Stimulated activated CD4-positive, alpha-beta T cell treated with anti-CD3 and anti-CD28 coated beads, Interleukin-15, amount 100 ng/mL, for 24 hours (primary cell): ENCODE measurements around the gene MAP3K12.
"Not testable (repeated sequence)": the region's sequence is repeated elsewhere in the genome, so short reads cannot be mapped to it uniquely, and the experiment has no call there.

Source experiments
- DNase-seq: peaks from one replicate; pipeline ENCODE4 v3.0.0-alpha.2; 2020

Gene MAP3K12

GRCh38 chr12:53465679-53466078, 33.6 kb downstream of the MAP3K12 start:
- DNase-seq, result no peak

- DNase-seq, result no peak
Measured at GRCh38 chr12:53464685-53465418, 34.4 kb downstream of the MAP3K12 start.

DNA sequence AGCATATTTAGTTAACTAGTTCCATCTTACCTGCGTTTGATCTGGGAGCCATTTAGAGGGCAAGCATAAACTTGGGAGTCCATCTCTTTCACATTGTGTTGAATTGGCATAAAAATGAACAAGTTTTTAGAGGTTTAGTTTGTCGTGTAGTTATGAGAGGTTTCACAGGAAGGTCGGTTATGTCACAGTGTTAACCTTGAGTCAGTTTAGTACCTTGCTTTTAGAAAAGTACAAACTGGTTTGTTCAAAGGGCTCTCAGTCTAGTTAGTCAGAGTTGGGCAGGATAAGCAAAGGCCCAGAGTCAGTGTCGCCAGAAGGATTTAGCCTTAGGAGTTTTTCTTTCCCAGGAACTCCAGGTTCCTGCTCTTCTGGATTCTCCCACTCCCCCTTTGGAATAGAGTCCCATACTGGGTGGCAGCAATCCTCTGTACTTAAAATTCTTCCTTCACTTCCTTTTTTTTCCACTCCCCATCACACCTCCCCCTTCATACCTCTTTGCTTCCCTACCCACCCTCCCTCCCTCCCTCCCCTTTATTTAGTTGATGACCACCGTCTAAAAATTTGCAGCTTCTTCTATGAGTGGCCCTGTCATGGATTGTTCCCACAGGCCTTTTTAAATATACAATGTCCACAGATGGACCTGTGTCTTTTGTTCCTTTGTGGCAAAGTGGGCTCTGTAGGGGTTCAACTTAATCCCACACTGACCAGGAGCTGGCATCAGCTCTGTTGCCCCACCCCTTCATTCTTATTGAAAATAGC, 35.3 kb downstream of the MAP3K12 start:
- no peak for DNase-seq

DNA sequence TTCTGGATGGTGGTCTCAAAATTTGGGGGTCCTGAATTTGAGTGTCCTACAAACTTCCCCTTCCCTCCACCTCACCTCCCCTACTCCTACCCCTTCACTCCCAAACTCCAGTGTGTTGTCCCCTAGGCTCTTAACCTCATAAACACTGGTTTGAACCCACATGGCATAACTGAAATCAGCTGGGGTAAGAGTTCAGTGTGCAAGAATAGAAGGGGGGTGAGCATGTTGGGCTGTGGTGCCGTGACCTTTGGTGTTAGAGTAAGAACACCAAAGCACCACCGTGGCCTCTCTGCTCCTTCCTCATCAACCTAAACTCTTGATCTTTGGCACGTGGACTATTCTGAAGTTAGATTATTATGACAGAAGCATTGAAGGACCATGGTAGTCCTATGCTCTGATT, 36.3 kb downstream of the MAP3K12 start:
- no peak for DNase-seq

DNA sequence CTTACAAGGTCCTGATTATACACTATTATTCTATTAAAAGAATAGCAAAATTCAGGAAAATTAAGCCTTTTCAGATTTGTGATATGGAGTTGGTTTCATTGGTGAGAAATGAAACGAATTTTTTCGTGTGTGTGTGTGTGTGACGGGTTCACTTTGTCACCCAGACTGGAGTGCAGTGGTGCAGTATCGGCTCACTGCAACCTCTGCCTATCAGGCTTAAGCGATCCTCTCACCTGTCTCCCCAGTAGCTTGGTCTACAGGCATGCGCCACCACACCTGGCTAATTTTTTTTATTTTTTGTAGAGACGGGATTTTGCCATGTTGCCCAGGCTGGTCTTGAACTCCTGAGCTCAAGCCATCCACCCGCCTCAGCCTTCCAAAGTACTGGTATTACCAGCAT, 37.7 kb downstream of the MAP3K12 start:
- DNase-seq, result no peak

DNA sequence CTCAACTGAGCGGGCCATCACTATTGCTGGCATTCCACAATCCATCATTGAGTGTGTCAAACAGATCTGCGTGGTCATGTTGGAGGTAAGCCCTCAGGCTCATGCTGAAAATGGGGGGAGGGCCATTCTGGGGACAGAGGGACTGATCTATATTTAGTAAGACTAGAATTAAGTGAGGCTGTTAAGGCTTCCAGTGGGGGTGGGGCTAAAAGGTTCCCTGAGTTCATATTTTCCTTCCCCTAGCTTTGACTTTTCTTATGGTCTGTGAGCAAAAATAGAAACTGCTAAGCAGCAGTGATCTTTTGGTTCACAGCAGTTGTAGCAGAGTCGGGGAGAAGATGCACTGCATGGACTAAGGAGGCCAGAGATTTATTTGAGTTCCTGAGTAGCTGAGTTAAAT, 38.2 kb downstream of the MAP3K12 start:
- DNase-seq, result no peak

DNA sequence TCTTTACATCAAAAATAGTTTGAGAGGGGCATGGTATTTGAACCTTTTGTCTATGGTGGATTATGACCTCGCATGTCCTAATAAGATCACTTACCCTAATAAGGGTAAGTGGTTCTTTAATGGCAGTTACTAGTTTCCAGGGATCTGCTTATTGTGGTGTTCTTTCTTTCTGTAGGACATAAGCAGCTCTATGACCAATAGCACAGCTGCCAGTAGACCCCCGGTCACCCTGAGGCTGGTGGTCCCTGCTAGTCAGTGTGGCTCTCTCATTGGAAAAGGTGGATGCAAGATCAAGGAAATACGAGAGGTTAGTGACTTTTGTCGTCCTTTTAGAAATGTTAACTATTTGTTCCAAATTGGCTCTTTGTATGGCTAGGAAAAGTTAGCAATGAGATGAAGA, 40.2 kb downstream of the MAP3K12 start:
- DNase-seq, result no peak

DNA sequence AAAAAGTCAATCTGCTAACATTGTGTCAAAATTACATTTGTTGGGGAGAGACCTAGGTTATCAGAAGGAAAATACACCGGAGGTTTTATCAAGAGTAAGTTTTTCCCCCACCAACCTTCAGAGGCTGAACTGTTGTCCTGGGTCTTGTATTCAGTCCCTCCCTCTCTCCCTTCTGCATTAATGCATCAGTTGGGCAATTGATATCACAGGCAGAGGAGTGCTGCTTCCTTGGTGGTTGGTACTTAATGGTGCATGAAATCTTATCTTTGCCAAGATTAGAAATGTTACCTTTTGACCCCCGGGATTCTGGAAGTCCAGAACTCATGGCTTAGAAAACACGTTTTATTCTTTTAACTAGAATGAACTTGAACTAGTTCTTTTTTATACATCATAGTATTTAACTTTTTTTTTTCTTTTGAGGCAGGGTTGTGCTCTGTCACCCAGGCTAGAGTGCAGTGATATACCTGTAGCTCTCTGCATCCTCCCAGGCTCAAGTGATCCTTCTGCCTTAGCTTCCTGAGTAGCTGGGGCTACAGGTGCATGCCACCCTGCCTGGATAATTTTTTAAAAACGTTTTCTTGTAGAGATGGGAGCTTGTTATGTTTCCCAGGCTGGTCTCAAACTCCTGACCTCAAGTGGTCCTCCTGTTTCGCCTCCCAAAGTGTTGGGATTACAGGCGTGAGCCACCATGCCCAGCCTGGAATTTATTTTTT, 42.4 kb downstream of the MAP3K12 start:
- DNase-seq, result no peak

DNA sequence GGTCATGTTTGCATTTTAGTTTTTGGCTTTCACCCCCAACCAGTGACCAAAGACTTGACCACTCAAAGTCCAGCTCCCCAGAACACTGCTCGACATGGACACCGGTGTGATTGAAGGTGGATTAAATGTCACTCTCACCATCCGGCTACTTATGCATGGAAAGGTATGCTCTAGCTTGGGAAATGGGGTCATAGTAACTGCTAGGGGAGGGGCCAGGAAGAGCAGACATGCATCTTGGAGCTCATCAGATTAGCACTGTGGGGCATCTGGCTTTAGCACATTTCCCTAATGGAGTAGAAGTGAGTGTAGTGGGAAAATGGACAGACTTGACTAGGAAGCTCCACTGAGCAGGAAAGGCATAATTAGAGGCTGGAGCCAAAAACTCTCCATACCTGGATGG, 44.6 kb downstream of the MAP3K12 start:
- no peak for DNase-seq

- DNase-seq, result no peak
Measured at GRCh38 chr12:53453953-53454640, 45.2 kb downstream of the MAP3K12 start.

- peak; percentile 79 for DNase-seq
Measured at GRCh38 chr12:53452159-53453077, 46.8 kb downstream of the MAP3K12 start.

DNA sequence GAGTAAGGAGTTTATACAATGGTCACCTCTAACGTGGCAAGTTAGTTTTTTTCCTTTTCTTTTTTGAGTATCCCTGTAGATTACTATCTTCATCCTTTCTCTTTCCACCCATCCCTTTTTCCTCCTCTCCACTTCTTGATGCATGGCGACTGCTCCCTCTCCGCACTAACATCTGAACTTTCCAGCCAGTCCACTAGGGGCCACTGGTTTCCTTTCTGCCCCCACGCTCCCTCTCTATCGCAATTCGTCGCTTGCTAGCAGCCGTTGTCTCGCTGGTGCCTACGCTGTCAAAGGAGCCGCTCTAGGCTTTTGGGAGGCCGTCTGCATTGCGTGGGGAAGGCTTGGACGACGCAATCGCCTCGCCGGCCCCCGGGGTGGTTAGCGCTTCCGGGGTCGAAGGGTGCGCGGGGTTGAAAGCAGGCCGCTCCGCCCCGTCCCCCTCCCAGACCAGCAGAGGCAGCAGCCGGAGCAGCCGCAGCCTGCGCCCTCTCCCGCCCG, 47.5 kb downstream of the MAP3K12 start, which contains the start of gene PCBP2:
Gene PCBP2, plus strand, starts transcription at position 442 of the 498 bp plus-strand sequence. CDS start 2,699 bp downstream, outside the sequence.
- peak; percentile 98 for DNase-seq

GRCh38 chr12:53450936-53451335, 48.3 kb downstream of the MAP3K12 start:
- no peak for DNase-seq

GRCh38 chr12:53444593-53445325, 54.5 kb downstream of the MAP3K12 start:
- not testable (repeated sequence) for DNase-seq

- no peak for DNase-seq
Measured at GRCh38 chr12:53443955-53444354, 55.3 kb downstream of the MAP3K12 start.

GRCh38 chr12:53441040-53441833, 58.0 kb downstream of the MAP3K12 start, which contains the start of gene PRR13:
Gene PRR13 (plus strand): TSS chr12:53441734. CDS start chr12:53442715, 981 bp downstream.
- peak; percentile 100 for DNase-seq

DNA sequence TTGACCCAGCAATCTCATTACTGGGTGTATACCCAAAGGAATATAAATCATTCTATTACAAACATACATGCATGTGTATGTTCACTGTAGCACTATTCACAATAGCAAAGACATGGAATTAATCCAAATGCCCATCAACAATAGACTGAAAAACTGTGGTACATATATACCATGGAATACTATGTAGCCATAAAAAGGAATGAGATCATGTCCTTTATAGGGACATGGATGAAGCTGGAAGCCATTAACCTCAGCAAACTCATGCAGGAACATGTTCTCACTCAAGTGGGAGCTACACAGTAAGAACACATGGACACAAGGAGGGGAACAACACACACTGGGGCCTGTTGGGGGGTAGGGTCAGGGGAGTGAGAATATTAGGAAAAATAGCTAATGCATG, 59.7 kb downstream of the MAP3K12 start:
- DNase-seq, result not testable (repeated sequence)

DNA sequence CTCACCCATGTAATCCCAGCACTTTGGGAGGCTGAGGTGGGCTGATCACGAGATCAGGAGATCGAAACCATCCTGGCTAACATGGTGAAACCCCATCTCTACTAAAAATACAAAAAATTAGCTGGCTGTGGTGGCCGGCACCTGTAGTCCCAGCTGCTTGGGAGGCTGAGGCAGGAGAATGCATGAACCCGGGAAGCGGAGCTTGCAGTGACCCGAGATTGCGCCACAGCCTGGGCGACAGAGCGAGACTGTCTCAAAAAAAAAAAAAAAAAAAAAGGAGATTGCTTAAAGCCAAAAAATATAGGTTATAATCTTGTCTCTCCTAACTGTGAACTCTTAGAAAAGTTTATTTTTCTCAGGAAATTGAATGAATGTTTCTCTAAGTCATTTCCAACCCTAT, 63.9 kb downstream of the MAP3K12 start:
- not testable (repeated sequence) for DNase-seq

DNA sequence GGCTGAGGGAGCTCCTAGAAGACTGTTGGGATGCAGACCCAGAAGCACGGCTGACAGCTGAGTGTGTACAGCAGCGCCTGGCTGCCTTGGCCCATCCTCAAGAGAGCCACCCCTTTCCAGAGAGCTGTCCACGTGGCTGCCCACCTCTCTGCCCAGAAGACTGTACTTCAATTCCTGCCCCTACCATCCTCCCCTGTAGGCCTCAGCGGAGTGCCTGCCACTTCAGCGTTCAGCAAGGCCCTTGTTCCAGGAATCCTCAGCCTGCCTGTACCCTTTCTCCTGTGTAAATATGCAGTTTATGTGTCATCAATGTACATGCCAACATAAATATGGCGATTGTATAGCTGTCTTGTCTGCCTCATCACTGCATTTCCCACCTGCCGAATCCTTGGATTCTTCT, 68.1 kb downstream of the MAP3K12 start:
- DNase-seq, result no peak

DNA sequence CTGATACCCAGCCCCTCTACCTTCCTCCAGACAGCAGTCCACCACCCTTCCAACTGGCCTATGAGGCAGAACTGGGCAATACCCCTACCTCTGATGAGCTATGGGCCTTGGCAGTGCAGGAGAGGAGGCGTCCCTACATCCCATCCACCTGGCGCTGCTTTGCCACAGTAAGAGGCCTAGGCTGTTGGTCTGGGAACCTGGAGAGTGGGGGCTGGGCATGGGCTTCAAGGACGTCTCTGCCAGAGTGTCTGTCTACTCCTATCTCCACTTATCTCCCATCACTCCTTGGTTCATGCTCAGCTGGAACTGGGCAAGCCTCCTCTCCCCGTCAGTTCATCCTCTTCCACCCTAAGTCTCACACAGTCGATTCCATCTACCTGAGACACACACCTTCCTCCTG, 69.1 kb downstream of the MAP3K12 start:
- no peak for DNase-seq
